ENCODE data around the gene OLFML3.
A peak's percentile ranks its signal among the peaks of the same experiment; 100 is the strongest.
"Not testable (repeated sequence)": the region's sequence is repeated elsewhere in the genome, so short reads cannot be mapped to it uniquely, and the experiment has no call there.

OLFML3 gene

GRCh38 chr1:113993766-113994165 is 14.5 kb downstream of the OLFML3 start:
- DNase-seq: no peak

GRCh38 chr1:113995382-113995781 is 16.1 kb downstream of the OLFML3 start:
- no peak for DNase-seq

DNA sequence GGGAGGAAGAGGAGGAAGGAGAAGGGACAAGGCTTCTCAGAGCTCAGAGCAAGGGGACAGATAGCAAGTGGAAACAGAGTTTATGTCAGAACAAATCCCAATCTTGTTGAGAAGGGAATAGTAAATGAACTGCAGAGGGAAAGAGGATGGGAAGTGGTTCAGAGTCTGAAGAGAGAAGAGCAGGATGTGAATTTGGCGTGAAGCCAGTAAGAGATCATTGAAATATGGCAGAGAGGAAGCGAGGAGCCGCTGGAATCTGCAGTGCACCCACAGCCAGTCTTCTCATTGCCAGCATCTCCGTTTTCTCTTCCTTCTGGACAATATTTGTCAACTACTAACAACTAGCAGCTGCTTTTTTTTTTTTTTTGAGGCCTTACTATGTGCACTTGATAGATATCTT is 19.1 kb downstream of the OLFML3 start:
- DNase-seq: peak; percentile 76

GRCh38 chr1:113999233-113999632 is 20.0 kb downstream of the OLFML3 start:
- no peak for DNase-seq

DNA sequence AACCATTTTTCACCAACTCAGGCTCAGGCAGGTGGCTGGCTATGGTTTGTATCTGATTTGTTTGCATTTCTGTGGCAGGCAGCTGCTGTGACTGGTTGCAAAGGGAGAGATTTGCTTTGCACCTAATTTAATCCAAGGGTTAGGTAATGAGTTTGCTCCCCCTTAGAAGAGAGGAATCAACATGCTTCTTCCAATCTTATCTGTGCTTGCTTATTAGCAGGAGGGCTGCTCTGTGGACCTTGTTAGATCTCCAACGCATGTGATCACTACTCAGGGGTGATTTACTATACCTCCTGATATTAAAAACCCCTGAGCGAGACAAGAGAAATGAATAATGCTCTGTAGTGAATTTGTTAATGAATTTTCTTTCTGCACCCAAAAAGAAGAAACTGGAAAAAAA is 20.5 kb downstream of the OLFML3 start:
- no peak for DNase-seq

GRCh38 chr1:114000406-114000805 is 21.1 kb downstream of the OLFML3 start:
- DNase-seq: no peak

DNA sequence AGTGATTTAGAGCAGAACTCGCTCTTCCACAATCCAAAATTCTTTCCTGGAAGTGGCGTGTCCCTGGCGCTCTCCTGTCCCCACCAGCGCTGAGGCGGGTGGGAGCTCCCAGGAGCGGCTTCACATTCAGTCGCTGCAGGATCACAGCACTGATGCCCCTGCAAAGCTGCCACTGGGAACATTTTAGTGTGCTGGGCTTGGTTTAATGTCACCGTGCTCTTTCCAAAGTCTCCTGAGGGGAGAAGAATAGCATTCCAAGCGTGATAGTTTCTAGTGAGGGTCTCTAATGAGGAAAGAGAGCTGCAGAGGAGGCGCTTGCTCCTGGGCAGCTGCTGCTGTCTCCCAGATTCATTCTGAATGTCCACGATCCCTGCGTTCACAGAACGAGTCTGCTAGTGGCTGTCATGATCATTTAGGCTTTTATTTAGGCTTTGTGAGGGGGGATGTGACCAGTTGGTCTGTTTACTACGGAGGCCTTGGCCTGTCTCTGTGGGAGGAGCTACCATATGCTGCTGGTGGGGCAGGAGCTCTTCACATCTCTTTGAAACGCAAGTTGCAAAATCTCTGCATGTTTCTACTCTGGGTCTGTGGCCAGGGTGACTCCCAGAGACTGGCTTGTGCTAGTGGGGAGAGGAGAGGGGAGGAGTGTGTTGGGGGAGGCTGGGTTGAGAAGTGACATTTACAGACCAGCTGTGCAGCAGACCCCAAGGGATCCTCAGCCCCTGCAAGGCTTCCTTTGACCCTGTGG is 23.4 kb downstream of the OLFML3 start:
- peak; percentile 81 for DNase-seq

- DNase-seq: no peak
Measured at GRCh38 chr1:114003431-114003830, 24.2 kb downstream of the OLFML3 start.

GRCh38 chr1:114006825-114007224 is 27.6 kb downstream of the OLFML3 start:
- not testable (repeated sequence) for DNase-seq

- DNase-seq: peak; percentile 87
Measured at GRCh38 chr1:114008480-114008941, 29.2 kb downstream of the OLFML3 start.

- no peak for DNase-seq
Measured at GRCh38 chr1:114008993-114009392, 29.7 kb downstream of the OLFML3 start.

DNA sequence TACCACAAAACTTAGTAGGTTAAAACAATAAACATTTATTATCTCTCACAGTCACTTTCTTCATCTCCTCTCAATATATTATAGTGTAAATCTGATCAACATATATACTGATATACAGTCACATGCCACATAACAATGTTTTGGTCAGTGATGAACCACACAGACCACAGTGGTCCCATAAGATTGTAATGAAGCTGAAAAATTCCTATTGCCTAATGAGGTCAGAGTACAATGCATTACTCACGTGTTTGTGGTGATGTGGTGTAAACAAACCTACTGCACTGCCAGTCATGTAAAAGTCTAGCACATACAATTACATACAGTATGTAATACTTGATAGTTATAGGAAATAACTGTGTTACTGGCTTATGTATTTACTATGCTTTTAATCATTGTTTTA is 30.1 kb downstream of the OLFML3 start:
- peak; percentile 77 for DNase-seq

DNA sequence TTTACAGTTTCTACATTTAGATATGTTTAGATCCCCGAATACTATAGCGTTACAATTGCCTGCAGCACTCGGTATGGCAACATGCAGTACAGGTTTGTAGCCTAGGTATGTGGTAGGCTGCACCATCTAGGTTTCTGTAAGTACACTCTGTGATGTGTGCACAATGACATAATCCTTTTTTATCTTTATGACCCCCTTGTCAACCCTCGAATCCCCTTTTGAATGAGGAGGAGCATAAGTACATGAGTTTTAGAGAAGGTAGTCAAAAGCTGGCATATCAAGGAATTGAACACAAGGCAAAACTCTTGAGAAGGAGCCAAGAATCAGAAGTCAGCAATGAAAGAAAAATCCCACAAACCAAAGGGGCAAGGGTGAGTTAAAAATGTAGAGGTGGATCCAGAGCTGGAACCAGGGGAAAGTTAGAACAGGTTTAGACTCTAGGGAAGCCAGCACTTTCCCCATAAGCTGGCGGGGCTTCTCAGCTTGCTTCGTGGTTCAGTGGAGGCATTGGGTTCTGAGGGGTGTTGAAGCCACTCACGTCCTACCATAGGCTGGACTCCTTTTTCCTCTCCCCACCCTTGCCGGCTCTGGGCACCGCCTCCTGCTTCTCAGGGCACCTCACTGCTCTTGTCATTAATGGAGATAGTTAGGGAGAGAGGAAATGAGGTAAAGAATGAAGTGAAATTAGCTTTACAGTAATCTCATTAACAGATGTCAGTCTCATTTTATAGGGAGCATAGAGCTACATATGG is 31.3 kb downstream of the OLFML3 start:
- no peak for DNase-seq

DNA sequence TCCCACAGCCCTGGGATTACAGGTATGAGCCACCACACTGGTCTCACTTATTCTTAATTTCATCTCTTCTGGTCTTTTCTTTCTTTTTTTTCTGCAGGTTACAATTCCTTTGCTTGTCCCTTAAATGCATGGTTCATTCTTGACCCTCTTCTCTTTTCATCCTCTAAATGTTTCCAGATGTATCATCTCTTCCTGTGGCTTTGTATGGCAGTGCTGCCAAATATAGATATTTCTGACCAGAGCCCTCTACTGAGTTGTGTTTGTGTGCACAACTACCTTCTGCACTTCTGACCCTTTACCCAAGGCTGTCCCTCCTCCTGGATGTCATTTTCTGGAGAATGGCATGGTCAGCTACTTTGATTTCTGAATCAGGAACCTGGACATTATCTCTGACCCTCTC is 32.5 kb downstream of the OLFML3 start:
- DNase-seq: peak; percentile 64

- DNase-seq: peak; percentile 84
Measured at GRCh38 chr1:114015075-114015474, 35.8 kb downstream of the OLFML3 start.

- not testable (repeated sequence) for DNase-seq
Measured at GRCh38 chr1:114019724-114020123, 40.5 kb downstream of the OLFML3 start.

DNA sequence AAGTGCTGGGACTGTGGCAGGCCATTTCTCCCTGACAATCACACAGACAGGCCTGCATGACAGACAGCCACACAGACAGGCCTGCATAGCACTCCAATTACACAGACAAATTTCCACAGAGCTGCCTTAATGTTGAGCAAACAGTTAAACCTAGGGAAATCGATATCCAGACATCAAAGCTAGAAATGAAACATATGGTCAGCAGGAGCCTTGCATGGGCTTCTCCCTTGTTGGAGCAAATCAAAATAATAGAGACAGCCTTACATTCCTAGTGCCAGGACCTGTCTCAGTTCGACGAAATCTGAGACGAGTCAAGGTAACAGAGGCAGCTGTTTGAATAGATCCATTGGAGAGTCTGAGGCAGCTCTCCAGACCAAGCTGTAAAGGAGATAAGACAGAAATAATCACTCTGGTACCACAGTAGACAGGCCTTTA is 42.4 kb downstream of the OLFML3 start:
- DNase-seq: peak; percentile 65

- DNase-seq: no peak
Measured at GRCh38 chr1:114022877-114023276, 43.6 kb downstream of the OLFML3 start.

- DNase-seq: no peak
Measured at GRCh38 chr1:114023377-114023776, 44.1 kb downstream of the OLFML3 start.

DNA sequence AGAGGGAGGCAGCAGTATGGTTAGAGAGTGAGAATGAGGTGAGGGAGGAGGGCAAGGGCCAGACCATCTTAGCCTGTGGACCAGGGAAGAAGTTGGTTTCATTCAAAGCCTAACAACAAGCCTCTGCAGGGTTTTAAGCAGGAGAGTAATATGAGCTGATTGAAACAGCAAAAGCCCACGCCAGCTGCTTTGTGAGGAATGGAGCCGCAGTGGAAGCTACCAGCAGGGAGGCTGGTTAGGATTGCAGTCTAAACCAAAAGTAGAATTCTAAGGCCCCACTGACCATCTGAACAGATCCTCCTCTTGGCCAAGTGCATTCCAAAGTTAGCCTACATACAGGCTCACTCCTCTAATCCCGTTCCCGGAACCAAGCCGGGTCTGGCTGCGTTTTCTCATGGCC is 44.8 kb downstream of the OLFML3 start:
- DNase-seq: peak; percentile 68

GRCh38 chr1:114025609-114026401 is 46.5 kb downstream of the OLFML3 start:
- peak; percentile 67 for DNase-seq

GRCh38 chr1:114026797-114027196 is 47.5 kb downstream of the OLFML3 start:
- peak; percentile 13 for DNase-seq

Measured in fibroblast of upper back skin (primary cell).